GM18867 (cell line): ENCODE data around the gene SH3RF3.

Experiments used
- ATAC-seq: cut with Tn5 transposase; IDR thresholded peaks from one replicate; pipeline ENCODE4 v1.9.1; 2021; ENCODE audit warnings: mild to moderate bottlenecking, moderate library complexity; ENCODE audit not compliant: unreplicated experiment

Gene SH3RF3

DNA sequence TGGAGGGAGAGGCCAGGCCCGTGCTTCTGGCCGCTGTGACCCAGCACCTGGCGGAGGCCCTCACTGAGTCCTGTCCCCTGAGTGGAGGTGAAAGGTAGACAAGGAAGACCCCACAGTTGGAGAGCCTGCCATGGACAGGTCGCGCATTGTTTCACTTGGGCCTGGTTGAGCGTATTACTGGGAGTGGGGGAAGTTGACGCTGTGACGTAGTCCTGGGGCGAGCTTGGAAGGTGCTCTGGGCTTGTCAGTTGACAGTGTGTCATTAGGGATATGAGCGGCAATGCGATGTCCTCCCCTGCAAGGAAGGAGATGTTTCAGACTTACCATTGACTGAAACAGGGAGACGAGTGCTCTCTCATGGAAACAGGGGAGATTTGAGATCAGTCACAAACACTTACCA lies 127.1 kb downstream of the SH3RF3 start:
- no peak for ATAC-seq

DNA sequence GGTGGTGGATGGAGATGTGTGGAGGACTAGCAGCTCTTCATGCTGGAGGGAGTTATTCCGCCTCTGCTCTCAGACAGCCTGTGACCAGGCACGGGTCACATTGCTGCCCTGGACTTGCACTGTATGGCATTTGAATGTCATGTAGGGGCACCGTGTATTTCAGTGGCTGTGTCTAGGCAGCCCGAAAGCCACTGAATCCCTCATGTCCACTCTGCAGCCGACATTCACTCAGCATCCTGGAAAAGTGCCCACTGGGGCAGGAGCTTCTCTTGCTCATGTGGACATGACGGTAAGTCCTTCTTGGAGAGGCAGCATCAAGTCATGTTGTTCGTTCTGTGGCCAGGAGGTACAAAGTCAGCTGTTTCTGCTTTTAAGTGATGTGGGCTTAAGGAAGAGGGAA lies 127.9 kb downstream of the SH3RF3 start:
- ATAC-seq = no peak

DNA sequence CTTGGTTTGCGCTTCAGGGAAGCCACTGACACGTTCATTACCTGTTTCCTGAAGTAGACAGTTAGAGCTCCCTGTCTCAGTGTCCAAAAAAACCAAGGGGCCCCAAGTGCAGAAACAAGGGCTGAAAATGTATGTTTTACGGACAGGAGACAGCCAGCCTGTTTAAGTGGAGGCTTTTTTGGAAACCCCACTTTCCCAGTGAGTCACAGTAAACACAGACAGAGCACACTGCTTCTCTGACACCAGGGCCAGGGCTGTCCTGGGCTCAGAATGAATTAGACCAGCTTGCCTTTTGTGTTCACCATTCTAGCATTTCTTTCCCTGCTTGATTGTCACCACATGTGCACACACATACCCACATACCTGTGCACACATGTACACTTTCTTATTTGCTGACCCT lies 128.6 kb downstream of the SH3RF3 start:
- ATAC-seq = no peak

DNA sequence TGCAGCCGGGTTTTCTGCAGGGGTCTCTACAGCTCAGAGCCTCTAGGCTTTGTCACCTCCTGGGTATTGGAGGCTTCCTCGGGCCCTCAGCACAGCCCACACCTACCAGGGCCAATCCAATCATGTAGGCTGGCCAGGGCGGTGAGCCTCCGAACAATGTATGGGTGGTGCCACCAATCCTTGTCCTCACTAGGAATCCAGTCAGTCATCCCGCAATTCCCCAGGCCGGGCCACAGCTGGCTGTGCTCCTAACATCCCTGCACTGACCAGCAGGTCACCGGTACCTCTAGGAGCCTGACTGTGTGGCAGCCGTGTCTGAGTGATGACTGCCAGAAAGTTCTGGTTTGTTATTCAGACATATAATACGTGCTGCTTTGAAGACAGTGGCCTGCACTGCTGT lies 129.4 kb downstream of the SH3RF3 start:
- no peak for ATAC-seq

DNA sequence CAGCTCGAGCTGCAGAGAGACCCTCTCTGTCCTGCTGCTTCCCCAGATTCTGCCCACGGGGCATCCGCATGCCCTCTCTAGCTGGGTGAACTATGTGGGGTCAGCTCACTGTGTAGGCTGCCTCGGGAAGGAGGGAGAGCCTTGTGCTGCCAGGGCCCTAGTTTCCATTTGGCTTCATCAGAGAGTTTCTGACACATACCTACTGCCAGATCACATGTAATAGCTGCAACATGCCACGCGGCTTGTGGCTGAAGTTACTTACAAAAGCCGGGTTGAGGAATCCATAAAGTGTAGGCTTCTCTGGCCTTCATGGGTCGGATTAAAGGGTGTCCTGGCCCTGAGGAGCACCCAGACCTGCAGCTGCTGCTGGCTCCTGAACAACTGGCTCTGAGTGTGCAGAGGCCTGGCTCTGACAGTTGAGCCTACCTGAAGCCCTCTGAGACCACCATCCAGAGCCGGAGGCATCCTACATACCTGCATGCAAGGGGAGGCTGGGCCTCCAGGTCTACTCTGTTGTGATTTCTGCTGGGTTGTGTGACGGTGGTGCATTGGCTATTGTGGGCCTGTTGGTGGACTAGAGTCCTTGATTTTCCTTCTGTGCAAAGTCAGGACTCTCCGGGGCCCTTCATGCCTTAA lies 130.0 kb downstream of the SH3RF3 start:
- no peak for ATAC-seq

DNA sequence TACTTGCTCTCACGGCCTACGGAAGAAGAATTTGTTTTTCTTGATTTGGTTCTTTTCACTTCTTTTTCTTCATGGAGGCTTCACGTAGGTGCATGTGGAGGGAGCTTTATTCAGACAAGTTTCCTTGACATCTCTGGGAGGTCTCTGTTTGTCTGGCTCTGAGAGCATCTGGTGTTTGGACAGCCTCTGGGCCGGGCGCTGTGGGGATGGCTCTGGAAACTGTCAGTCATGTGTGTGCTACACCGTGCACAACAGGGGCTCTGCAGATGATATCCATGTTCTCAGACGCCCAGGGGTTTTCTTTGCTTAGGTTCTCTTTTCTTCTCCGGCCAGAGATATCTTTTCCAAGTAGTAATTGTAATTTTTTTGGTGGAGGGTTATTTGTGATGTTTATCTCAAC lies 130.7 kb downstream of the SH3RF3 start:
- no peak for ATAC-seq

DNA sequence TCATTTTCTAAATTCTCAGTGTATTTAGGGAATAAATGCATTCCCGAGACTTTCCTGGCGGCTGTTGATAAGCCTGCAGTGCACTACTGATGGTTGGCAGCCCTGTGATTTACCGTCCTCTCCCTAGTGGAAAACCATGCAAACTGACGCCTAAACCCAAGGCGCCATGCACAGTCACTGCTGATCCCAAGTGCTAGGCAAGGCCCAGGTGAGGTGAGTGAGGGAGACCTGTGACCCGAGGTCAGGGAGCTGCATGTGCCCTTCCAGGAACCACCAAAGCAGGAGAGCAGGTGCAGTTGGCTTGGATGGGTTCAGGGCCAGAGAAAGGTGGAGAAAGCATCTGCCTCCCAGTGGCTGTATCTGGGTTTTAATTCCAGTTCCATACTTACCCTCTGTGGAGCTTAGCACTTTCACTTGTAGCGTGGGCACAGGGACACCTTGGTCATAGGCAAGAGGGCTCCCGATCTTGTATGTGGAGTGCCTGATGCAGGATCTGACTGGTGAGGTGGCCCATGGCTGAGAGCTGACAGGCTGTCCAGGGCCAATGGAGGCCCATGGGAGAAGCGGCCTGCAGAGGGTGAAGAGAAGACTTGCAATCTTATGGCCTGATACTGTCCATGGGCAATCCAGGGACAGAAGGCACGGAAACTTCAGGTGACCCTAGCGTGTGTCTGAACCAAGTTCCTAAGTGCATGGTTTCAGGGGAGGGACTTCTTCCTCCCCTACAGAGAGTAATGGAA lies 131.3 kb downstream of the SH3RF3 start:
- no peak for ATAC-seq

DNA sequence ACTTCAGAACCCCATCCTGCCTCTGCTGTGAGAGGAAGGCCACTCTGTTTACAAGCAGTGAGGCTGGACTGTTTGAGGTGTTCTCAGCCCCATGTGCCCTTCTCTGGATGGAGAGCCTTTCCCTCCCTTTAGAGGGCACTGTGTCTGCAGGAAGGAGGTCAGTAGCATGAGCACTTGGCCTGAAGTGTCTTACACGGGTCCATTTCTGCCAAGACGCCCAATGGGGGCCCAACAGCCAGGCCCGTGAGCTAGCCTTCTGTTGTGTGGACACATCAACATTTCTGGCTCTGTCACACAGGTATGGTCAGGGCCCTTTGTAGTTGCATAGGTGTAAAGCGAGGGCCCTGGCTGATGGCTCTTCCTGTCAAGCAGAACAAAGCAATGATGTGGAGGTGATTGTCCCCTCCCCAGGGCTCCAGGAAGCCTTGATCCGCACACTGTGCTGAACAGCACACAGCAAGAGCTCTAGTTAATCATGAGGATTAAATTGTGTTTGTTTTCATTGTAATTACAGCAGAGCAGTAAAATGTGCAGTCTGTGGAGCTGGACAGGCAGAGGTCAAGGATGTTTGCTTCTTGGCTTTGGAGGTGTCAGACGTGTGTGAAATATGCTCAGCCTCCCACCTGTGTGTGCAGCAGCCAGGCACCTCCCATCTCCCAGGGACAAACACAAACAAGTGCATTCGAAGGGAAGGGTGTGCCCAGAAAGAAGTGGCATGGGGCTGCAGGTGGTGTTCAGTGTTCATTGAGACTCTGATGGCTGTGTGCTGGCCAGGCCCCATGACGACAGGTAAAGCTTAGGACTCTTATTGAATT lies 132.1 kb downstream of the SH3RF3 start:
- no peak for ATAC-seq

DNA sequence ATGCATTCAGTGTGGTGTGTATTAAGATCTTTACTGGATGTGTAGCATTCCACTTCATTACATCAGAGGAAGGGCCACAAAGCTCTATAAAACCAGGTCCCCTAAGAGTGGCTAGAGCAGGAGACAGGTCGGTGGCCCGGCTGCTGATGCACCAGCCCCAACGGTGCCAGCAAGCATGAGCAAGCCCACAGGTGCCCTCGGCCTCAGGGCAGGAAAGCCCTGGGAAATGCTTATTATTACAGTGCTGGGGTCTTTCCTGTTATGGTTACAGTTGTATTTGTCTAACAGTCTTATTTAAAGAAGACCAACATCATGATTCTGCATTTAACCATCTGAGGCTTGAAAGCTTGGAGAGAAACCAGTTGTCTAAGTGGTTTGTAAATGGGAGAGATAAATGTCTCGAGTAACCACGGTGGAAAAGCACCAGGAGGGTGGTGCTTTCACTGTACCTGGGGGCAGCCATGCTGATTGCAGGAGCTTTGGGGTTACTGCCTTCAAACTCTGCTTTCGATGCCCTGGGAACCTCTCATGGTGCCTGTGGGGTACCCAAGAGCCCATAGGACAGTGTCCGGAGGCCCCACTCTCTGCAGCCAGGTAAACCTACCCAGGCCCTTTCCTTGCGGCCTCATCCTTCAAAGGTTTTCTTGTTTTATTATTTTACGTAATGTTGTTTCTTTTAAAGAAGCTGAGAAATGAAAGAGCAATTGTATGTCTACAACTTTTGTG lies 133.1 kb downstream of the SH3RF3 start:
- no peak for ATAC-seq

DNA sequence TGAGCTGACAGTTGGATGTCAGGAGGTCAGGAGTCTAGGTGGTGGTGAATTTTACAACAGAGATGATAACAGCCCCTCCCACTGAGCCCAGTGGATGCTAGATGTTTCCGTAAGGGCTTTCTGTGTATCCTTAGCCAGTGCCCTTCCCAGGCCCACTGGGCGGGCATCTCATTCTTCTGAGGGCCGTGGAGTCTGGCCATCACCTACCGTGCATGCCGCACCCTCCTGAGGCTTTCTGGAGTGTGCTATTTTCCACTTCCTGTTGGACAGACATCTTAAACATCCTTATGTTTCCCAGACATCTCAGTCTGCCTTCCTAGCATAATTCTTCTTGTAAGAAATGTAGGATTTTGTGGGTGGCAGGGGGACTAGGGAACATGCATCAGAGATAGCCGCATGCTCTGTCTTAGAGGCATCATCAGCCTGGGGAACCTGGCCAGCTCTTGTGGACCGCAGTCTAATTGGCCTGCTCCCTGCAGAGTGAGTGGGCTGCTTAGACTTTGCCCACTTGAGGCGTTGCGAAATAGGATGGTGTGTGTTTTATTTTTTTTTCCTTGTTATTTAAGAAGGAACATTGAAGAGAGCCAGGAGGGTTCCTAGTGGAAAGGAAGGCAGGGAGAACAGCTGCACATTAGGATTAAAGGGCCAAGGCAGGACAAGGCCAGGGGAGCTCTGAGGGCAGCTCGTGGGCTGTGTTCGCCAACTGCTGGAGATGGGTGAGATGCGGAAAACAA lies 135.8 kb downstream of the SH3RF3 start:
- ATAC-seq = no peak

DNA sequence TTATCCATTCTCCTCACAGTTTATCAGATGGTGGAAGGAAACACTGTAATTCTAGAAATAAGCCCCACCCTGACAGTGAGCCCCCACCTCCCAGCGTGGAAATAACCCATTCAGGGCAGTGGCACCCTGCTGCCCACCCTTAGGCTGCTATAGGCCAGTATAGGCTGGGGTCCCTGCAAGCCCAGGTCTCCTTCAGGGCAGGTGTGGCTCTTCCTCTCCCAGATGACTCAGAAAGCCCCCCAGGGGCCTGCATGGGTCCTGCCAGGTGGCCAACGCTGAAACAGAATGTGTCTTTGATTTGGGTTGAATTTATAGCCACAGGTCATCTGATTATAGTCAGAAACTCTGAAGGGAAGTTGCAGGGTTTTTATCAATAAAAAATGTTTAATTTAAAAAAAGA lies 136.4 kb downstream of the SH3RF3 start:
- ATAC-seq = no peak

DNA sequence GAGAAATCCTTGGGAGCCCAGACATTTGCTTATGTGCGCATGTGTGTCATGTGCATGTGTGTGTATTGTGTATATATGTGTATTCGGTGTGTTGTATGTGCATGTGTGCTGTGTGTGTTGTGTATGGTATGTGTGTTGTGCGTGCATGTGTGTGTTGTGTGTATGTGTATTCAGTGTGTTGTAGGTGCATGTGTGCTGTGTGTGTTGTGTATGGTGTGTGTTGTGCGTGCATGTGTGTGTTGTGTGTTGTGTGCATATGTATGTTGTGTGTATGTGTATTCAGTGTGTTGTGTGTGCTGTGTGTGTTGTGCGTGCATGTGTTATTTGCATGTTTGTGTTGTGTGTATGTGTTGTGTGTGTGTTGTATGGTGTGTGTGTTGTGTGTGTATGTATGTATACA lies 136.9 kb downstream of the SH3RF3 start:
- no peak for ATAC-seq

DNA sequence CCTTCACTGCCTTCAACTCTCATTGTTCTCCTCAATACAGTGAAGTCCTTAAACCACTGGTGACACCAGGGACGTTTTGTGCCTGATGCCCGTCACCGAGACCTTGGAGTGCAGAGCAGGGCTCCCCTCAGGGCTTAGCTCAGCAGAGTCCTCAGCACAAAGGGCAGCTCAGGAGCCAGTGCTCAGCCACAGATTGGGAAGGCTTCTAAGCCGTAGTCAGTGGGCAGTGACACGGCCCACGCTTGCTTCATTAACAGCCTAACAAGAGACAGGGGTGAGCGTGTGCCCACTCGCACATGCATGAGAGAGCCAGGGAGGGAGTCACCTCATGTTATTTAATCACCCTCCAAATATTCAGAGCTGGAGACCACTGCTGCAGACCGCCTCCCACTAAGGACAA lies 137.5 kb downstream of the SH3RF3 start:
- ATAC-seq = no peak

DNA sequence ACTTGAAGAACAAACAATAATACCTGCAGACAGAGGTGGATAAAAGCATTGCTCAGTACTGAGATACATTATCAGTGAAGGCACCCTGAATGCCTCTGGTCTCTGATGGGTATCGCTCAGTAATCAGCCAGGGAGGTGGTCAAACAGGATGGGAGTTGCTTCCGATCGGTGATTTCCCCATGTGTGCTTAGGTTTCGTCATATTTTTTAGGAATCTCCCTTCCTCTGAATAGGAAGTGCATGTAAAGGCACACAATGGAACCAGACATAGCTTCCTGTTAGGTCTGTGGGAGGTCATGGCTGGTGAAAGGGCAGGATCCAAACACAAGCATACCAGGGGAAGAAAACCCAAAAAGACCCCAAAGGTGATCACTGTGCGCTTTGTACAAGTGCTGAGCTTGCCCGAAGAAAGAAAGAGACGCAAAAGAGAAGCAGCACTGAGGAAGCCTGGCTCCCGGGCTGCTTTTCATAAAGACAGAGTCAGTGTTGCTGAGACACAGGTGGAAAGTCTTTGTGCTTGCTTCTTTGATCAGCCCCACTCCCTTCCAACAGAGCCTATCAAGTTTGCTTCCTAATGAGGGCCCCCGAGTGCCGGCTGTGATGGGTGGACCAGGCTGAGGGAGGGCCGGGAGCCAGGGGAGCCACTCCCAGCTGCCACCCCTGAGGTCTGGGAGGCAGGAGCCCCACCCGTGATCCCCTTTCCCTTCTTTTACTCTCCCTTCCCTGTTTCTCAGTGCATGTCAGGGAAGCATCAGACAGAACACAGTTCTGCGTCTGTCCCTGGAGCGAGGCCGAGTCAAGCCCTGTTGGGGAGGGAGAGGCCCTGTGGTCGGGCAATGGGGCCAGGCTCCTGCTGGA lies 138.2 kb downstream of the SH3RF3 start:
- no peak for ATAC-seq

DNA sequence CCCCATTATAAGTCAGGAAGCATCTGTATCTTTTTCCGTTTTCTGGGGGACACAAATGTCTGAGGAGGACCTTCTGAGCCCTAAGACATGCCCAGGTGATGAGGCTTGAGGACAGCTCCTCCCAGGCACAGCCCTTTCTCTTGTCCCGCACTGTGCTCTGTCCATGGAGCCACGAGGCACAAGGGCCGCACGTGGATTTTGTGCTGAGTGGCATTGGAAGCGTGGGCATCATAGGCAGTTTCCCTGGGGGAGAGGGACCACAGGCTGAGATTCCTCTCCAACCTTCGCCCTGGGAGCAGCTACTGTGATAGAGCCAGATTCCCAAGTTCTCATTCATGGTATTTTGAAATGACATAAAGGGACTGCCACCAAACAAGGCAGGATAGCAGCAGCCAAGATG lies 139.9 kb downstream of the SH3RF3 start:
- no peak for ATAC-seq

DNA sequence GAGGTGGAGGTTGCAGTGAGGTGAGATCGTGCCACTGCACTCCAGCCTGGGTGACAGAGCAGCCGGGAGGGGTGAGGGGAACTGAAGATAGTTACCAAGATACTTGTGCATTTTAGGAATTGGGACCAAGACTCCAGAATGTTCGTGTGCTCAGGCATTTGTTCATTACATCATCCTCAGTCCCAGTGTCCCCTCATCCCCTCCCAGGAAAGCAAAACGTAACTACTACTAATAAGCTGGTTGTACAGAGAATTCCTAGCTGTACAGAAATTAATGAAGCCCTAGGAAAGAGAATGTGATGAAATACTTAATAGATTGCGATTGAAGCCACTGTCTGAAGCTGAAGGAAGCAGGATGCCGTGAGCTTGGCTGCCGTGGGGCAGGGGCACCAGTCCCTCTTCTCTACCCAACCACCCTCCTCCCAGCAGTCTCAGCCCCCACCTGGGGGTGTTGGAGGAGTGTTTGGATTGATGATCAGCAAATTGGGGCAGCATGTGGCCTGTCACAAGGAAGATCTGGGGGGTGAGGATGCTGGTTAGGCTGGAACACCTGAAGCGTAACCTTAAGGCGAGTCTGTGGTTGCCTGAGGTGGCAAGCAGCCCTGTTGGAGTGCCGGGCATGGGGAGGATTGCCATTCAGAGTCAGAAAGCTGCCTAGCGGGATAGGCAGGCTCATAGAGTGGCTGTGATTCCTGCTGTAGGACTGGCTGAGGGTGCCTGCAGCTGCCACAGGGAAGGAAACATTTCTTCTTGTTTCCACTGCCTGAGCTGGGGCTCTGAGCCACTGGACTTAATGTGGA lies 140.9 kb downstream of the SH3RF3 start:
- no peak for ATAC-seq

DNA sequence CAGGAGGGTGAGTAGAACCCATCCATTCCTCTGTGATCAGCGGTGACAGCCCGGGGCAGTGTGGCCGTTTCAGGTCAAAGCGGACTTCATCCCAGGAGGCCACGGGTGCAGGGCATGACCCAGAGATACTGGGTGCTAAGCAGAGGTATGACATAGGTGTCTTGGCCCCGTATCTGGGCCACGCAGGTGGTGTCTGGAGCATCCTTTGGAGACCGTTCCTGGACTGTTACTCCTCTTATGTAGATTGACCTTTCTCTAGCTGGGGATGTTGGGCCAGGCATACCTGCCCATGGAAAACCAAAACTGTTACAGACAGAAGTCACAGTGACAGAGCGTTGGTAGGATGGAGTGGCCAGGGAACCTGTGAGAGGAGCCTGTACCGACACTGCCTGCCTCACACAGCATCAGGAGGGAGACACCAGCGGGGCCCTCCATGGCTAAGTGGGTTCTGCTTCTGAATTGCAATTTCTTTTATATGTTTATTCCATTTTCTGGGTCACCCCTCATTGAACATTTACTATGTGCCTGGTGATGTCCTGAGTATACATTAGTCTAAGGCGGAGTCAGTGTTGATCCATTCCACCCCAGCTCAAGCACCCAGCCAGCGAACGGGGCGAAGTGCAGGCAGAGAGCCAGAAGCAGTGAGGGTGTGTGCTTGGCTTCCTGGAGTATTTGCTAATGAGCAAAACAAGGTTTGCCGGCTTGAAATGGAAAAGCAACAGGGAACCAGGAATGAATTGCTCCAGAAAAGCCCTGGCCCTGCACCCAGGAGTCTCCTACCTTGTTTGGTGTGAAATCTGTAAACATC lies 141.7 kb downstream of the SH3RF3 start:
- ATAC-seq = no peak

DNA sequence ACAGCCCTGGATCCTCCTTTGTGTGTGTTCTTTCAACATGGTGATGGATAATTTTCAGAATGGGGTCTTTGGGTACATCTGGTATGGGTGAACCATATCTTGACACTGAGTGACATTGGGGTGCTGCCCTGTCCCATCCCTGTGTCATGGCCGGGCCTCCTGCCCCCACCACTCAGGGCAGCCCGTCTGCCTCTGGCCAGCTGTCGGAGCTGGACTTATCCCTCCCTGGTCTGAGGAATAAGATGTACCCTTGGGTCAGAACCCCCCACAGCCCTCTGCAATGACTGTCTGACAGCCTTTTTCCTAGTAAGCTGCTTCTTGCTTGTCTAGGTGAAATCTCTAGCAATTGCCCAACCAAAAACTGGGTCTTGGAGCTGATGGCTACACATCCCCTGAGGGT lies 142.9 kb downstream of the SH3RF3 start:
- no peak for ATAC-seq
